ENCODE results near the gene FNDC8. TPM values are rescaled to one million over a fixed set of nuclear protein-coding genes. Genes with fewer than 3 reads are reported as not detected.

The FNDC8 gene
- total and polyA plus RNA-seq, 2 donors (not counting 1 experiment from before 2014, with no cell fraction given) = not detected

GRCh38 chr17:35094902-35095301 is 26.5 kb upstream of the FNDC8 start:
- no peak for DNase-seq
- Mint-ChIP-seq H3K4me1 (peaks cover 2% of the 10 kb centered on the region), H3K27ac (no peak overlapping the region), H3K4me3 (no peak overlapping the region), H3K27me3 (no peaks in the 10 kb centered on the region), H3K9me3 (ENCODE audit: insufficient read depth) (no peaks in the 10 kb centered on the region)
- peaks cover 1 to 6% of the 10 kb centered on the region in 2 donors for H3K4me1 ChIP-seq (ENCODE audit: control insufficient read depth in 2 of 2, insufficient read depth in 2 of 2, low read length in 2 of 2)
- H3K4me3 ChIP-seq (ENCODE audit: control extremely low read depth in 1 of 5, extremely low read depth in 1 of 5, insufficient read depth in 1 of 5, low read depth in 2 of 5, low read length in 4 of 5) = no peak overlapping the region
- intact Hi-C loops (cut with micrococcal nuclease) = no loop called here
- H4K20me1 ChIP-seq (ENCODE audit: control insufficient read depth, insufficient read depth, low read length, poor library complexity, severe bottlenecking) = no peaks in the 10 kb centered on the region
- H3K79me2 ChIP-seq (ENCODE audit: control insufficient read depth, insufficient read depth, low read length) = peaks cover under 1% of the 10 kb centered on the region
- H3K36me3 ChIP-seq (replicated peaks in 1 of 2; ENCODE audit: control extremely low read depth in 1 of 2, control insufficient read depth in 1 of 2, extremely low read depth in 1 of 2, insufficient read depth in 2 of 2, low read length in 1 of 2) = peaks cover 0 to 6% of the 10 kb centered on the region in 2 experiments
- H3K9ac ChIP-seq (ENCODE audit: low read length) = no peak overlapping the region
- no peak overlapping the region for H3K27ac ChIP-seq (ENCODE audit: low read length in 2 of 2)
- no peak overlapping the region for H3K4me2 ChIP-seq (replicated peaks; ENCODE audit: low read depth, low read length, poor library complexity, severe bottlenecking)
- TF ChIP-seq EZH2 (IDR thresholded peaks at IDR 0.05; ENCODE audit: borderline replicate concordance, insufficient read depth, low read depth, low read length, poor library complexity, severe bottlenecking) = no peak
- TF ChIP-seq, protein P1, sequence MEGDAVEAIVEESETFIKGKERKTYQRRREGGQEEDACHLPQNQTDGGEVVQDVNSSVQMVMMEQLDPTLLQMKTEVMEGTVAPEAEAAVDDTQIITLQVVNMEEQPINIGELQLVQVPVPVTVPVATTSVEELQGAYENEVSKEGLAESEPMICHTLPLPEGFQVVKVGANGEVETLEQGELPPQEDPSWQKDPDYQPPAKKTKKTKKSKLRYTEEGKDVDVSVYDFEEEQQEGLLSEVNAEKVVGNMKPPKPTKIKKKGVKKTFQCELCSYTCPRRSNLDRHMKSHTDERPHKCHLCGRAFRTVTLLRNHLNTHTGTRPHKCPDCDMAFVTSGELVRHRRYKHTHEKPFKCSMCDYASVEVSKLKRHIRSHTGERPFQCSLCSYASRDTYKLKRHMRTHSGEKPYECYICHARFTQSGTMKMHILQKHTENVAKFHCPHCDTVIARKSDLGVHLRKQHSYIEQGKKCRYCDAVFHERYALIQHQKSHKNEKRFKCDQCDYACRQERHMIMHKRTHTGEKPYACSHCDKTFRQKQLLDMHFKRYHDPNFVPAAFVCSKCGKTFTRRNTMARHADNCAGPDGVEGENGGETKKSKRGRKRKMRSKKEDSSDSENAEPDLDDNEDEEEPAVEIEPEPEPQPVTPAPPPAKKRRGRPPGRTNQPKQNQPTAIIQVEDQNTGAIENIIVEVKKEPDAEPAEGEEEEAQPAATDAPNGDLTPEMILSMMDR (IDR thresholded peaks at IDR 0.05) = no peak
- no peaks in the 10 kb centered on the region for H3K27me3 ChIP-seq (replicated peaks in 1 of 4; ENCODE audit: control extremely low read depth in 1 of 4, control insufficient read depth in 3 of 4, insufficient read depth in 4 of 4, low read length in 3 of 4)
- CTCF ChIA-PET = interaction anchor here (1.2 kb wide), 1 partner anchor 29 kb away, joined by 3 read pairs; no protein-coding TSS in a partner anchor
- POLR2A ChIA-PET = no interaction called here
- 100% methylated on average over 2 of the region's 2 CpGs for WGBS (ENCODE audit: insufficient coverage)
- H3K9me3 ChIP-seq (ENCODE audit: control extremely low read depth in 1 of 3, control insufficient read depth in 2 of 3, insufficient read depth in 1 of 3, low read length in 2 of 3) = no peaks in the 10 kb centered on the region
- ATAC-seq (ENCODE audit: low read depth) = no peak
- no peak overlapping the region for H2AFZ ChIP-seq (ENCODE audit: insufficient read depth, low read depth, low read length, poor library complexity, severe bottlenecking)

- H3K9me3 Mint-ChIP-seq (ENCODE audit: insufficient read depth) = no peaks in the 10 kb centered on the region
- ChIA-PET CTCF (no interaction called here), POLR2A (no interaction called here)
- Histone ChIP-seq H3K9ac (ENCODE audit: low read length) (no peak overlapping the region), H4K20me1 (ENCODE audit: control insufficient read depth, insufficient read depth, low read length, poor library complexity, severe bottlenecking) (no peaks in the 10 kb centered on the region), H3K36me3 (replicated peaks in 1 of 2; ENCODE audit: control extremely low read depth in 1 of 2, control insufficient read depth in 1 of 2, extremely low read depth in 1 of 2, insufficient read depth in 2 of 2, low read length in 1 of 2) (peaks cover 2 to 14% of the 10 kb centered on the region in 2 experiments), H3K27ac (ENCODE audit: low read length in 2 of 2) (no peak overlapping the region), H2AFZ (ENCODE audit: insufficient read depth, low read depth, low read length, poor library complexity, severe bottlenecking) (no peak overlapping the region), H3K4me3 (ENCODE audit: control extremely low read depth in 1 of 5, extremely low read depth in 1 of 5, insufficient read depth in 1 of 5, low read depth in 2 of 5, low read length in 4 of 5) (no peak overlapping the region), H3K9me3 (ENCODE audit: control extremely low read depth in 1 of 3, control insufficient read depth in 2 of 3, insufficient read depth in 1 of 3, low read length in 2 of 3) (no peaks in the 10 kb centered on the region), H3K27me3 (replicated peaks in 1 of 4; ENCODE audit: control extremely low read depth in 1 of 4, control insufficient read depth in 3 of 4, insufficient read depth in 4 of 4, low read length in 3 of 4) (no peaks in the 10 kb centered on the region), H3K4me1 (ENCODE audit: control insufficient read depth in 2 of 2, insufficient read depth in 2 of 2, low read length in 2 of 2) (no peaks in the 10 kb centered on the region), H3K4me2 (replicated peaks; ENCODE audit: low read depth, low read length, poor library complexity, severe bottlenecking) (no peak overlapping the region), H3K79me2 (ENCODE audit: control insufficient read depth, insufficient read depth, low read length) (no peaks in the 10 kb centered on the region)
- H3K27me3 Mint-ChIP-seq = no peaks in the 10 kb centered on the region
- no peak overlapping the region for H3K27ac Mint-ChIP-seq
- peaks cover 2% of the 10 kb centered on the region for H3K4me1 Mint-ChIP-seq
- H3K4me3 Mint-ChIP-seq = no peak overlapping the region
- intact Hi-C loops (cut with micrococcal nuclease) = no loop called here
- 100% methylated on average over 1 of the region's 1 CpG for WGBS (ENCODE audit: insufficient coverage)
- no peak for TF ChIP-seq EZH2 (IDR thresholded peaks at IDR 0.05; ENCODE audit: borderline replicate concordance, insufficient read depth, low read depth, low read length, poor library complexity, severe bottlenecking)
- TF ChIP-seq, protein P1 (IDR thresholded peaks at IDR 0.05) = no peak
- DNase-seq (no peak), ATAC-seq (ENCODE audit: low read depth) (no peak)
These were observed 25.7 kb upstream of the FNDC8 start for GRCh38 chr17:35095741-35096140.
